Endothelial cell (in vitro differentiated cells): ENCODE results near the gene IL20RB. TPM values are rescaled to one million over a fixed set of nuclear protein-coding genes. Genes with fewer than 3 reads are reported as not detected.

Experiments
- DNase-seq: peaks from one replicate; pipeline ENCODE4 v3.0.0; 2021; ENCODE audit warnings: low spot score
- H3K27ac Mint-ChIP-seq: one replicate; pipeline ENCODE4 v1.8.0; 2021; ENCODE audit warnings: mixed read lengths, inconsistent platforms; ENCODE audit not compliant: unreplicated experiment
- H3K27me3 Mint-ChIP-seq: one replicate; pipeline ENCODE4 v1.8.0; 2021; ENCODE audit warnings: mild to moderate bottlenecking, moderate library complexity, mixed read lengths, inconsistent platforms; ENCODE audit not compliant: unreplicated experiment
- H3K36me3 Mint-ChIP-seq: one replicate; pipeline ENCODE4 v1.8.0; 2021; ENCODE audit warnings: mild to moderate bottlenecking, low read depth, mixed read lengths, inconsistent platforms; ENCODE audit not compliant: unreplicated experiment
- H3K4me1 Mint-ChIP-seq: one replicate; pipeline ENCODE4 v1.8.0; 2021; ENCODE audit warnings: mild to moderate bottlenecking, mixed read lengths, inconsistent platforms; ENCODE audit not compliant: unreplicated experiment
- H3K4me3 Mint-ChIP-seq: one replicate; pipeline ENCODE4 v1.8.0; 2021; ENCODE audit warnings: mild to moderate bottlenecking, mixed read lengths, inconsistent platforms; ENCODE audit not compliant: unreplicated experiment
- H3K9me3 Mint-ChIP-seq: one replicate; pipeline ENCODE4 v1.8.0; 2021; ENCODE audit warnings: mixed read lengths, inconsistent platforms; ENCODE audit not compliant: unreplicated experiment
- CTCF ChIP-seq: fragments of 200-600 bp; sonication (generic); IDR thresholded peaks from one replicate; pipeline ENCODE4 v1.5.0; 2021; ENCODE audit warnings: antibody characterized with exemption; ENCODE audit not compliant: unreplicated experiment
- total RNA-seq: library from RNA; stranded (reverse); fragmentation: NEBNext Ultra II Directional; extraction: Animal tissue kit (Norgen Biotek cat#: 25700); gene quantifications from one replicate; pipeline ENCODE4 v1.2.1, GENCODE V29; 2021; ENCODE audit not compliant: unreplicated experiment

Gene IL20RB
- total RNA-seq, 1 donor from 2014 or later, result 2.9 TPM

GRCh38 chr3:136914739-136915138, 43.0 kb upstream of the IL20RB start:
- no peak for TF ChIP-seq CTCF
- Mint-ChIP-seq H3K9me3 (no peaks in the 10 kb centered on the region), H3K27ac (no peak overlapping the region), H3K4me1 (peaks cover 62% of the 10 kb centered on the region), H3K27me3 (no peaks in the 10 kb centered on the region), H3K4me3 (no peak overlapping the region), H3K36me3 (no peaks in the 10 kb centered on the region)
- DNase-seq, result no peak

- Mint-ChIP-seq H3K4me1 (peaks cover 64% of the 10 kb centered on the region), H3K36me3 (peaks cover 5% of the 10 kb centered on the region), H3K9me3 (no peaks in the 10 kb centered on the region), H3K27ac (no peak overlapping the region), H3K27me3 (no peaks in the 10 kb centered on the region), H3K4me3 (no peak overlapping the region)
- DNase-seq, result no peak
- TF ChIP-seq CTCF, result no peak
Observed at GRCh38 chr3:136916223-136916622, 41.6 kb upstream of the IL20RB start.

- TF ChIP-seq CTCF, result no peak
- no peaks in the 10 kb centered on the region for H3K27me3 Mint-ChIP-seq
- H3K9me3 Mint-ChIP-seq, result no peaks in the 10 kb centered on the region
- peak overlapping the region; percentile 23 for H3K4me3 Mint-ChIP-seq
- peaks cover 49% of the 10 kb centered on the region for H3K4me1 Mint-ChIP-seq
- H3K27ac Mint-ChIP-seq, result peak overlapping the region; percentile 97
- DNase-seq, result no peak
- peaks cover 12% of the 10 kb centered on the region for H3K36me3 Mint-ChIP-seq
Observed at GRCh38 chr3:136919799-136920580, 37.8 kb upstream of the IL20RB start.

GRCh38 chr3:136920904-136921611, 36.7 kb upstream of the IL20RB start:
- no peak for TF ChIP-seq CTCF
- H3K36me3 Mint-ChIP-seq, result peaks cover 12% of the 10 kb centered on the region
- H3K4me1 Mint-ChIP-seq, result peaks cover 44% of the 10 kb centered on the region
- no peaks in the 10 kb centered on the region for H3K27me3 Mint-ChIP-seq
- no peaks in the 10 kb centered on the region for H3K9me3 Mint-ChIP-seq
- no peak for DNase-seq
- peak overlapping the region; percentile 17 for H3K4me3 Mint-ChIP-seq
- peak overlapping the region; percentile 4 for H3K27ac Mint-ChIP-seq
